ENCODE measurements around the gene PNKD. TPM values are rescaled to one million over a fixed set of nuclear protein-coding genes. Genes with fewer than 3 reads are reported as not detected.
A peak's percentile ranks its signal among the peaks of the same experiment; 100 is the strongest.

PNKD gene
- total RNA-seq, 1 experiment from 2014 or later, result 49.8 TPM

- TF ChIP-seq ZNF232 (CRISPR knock-in tag; IDR thresholded peaks at IDR 0.05) (0 out of 2 replicates have a peak, but pooled peaks have one; percentile 30), PRDM15 (CRISPR knock-in tag; IDR thresholded peaks at IDR 0.05) (peak; percentile 31; the same call in 1 of the 2 replicates), EMX1 (CRISPR knock-in tag; IDR thresholded peaks at IDR 0.05) (no peak), ZNF425 (CRISPR knock-in tag; conservative IDR thresholded peaks at IDR 0.05) (no peak), RORB (CRISPR knock-in tag; IDR thresholded peaks at IDR 0.05) (no peak), PREB (CRISPR knock-in tag; IDR thresholded peaks at IDR 0.05; ENCODE audit: borderline replicate concordance) (no peak), ZMAT4 (CRISPR knock-in tag; IDR thresholded peaks at IDR 0.05) (no peak), MXD4 (CRISPR knock-in tag; IDR thresholded peaks at IDR 0.05; ENCODE audit: borderline replicate concordance) (no peak), ATF1 (CRISPR knock-in tag; IDR thresholded peaks at IDR 0.05) (no peak), ZNF138 (CRISPR knock-in tag; conservative IDR thresholded peaks at IDR 0.05) (no peak), FOXP1 (CRISPR knock-in tag; IDR thresholded peaks at IDR 0.05; ENCODE audit: borderline replicate concordance) (peak; percentile 84), ZNF423 (CRISPR knock-in tag; IDR thresholded peaks at IDR 0.05) (no peak), TEAD4 (CRISPR knock-in tag; IDR thresholded peaks at IDR 0.05) (no peak), GTF2I (CRISPR knock-in tag; conservative IDR thresholded peaks at IDR 0.05) (no peak), HMGXB4 (CRISPR knock-in tag; IDR thresholded peaks at IDR 0.05) (peak; percentile 68; the same call in 1 of the 2 replicates), CTCF (IDR thresholded peaks at IDR 0.05) (no peak), KAT7 (CRISPR knock-in tag; IDR thresholded peaks at IDR 0.05; ENCODE audit: borderline replicate concordance) (no peak), SMAD4 (CRISPR knock-in tag; IDR thresholded peaks at IDR 0.05) (no peak), ZNF416 (CRISPR knock-in tag; IDR thresholded peaks at IDR 0.05) (no peak), ZBTB43 (CRISPR knock-in tag; IDR thresholded peaks at IDR 0.05) (peak; percentile 81), SP1 (CRISPR knock-in tag; conservative IDR thresholded peaks at IDR 0.05) (peak; percentile 87), USF1 (CRISPR knock-in tag; IDR thresholded peaks at IDR 0.05) (no peak; the same call in 1 of the 2 replicates), IRF1 (CRISPR knock-in tag; IDR thresholded peaks at IDR 0.05) (0 out of 2 replicates have a peak, but pooled peaks have one; percentile 40), MAX (CRISPR knock-in tag; IDR thresholded peaks at IDR 0.05) (peak; percentile 77), ZBTB21 (CRISPR knock-in tag; IDR thresholded peaks at IDR 0.05; ENCODE audit: borderline replicate concordance) (0 out of 2 replicates have a peak, but pooled peaks have one; percentile 49)
These were observed 97.3 kb downstream of the PNKD start (continued) for GRCh38 chr2:218367415-218368149.

All from WTC11 (cell line).